KOPT-K1 (cell line): ENCODE results near the gene MLLT10.

ENCODE experiments used
- H3K27ac ChIP-seq: fragments of 200-600 bp; sonication (generic); 2 replicates; pipeline ENCODE4 v1.5.1; 2016; ENCODE audit warnings: antibody characterized with exemption, mild to moderate bottlenecking, low read depth, low read length; ENCODE audit not compliant: poor library complexity, severe bottlenecking
- H3K36me3 ChIP-seq: fragments of 200-600 bp; sonication (generic); 2 replicates; pipeline ENCODE4 v1.5.1; 2017; ENCODE audit warnings: antibody characterized with exemption, mild to moderate bottlenecking, low read length, moderate library complexity; ENCODE audit not compliant: insufficient read depth
- H3K9me3 ChIP-seq: fragments of 200-600 bp; sonication (generic); 2 replicates; pipeline ENCODE4 v1.5.1; 2017; ENCODE audit warnings: antibody characterized with exemption, low read length, mild to moderate bottlenecking; ENCODE audit not compliant: insufficient read depth, poor library complexity, severe bottlenecking

MLLT10 gene

DNA sequence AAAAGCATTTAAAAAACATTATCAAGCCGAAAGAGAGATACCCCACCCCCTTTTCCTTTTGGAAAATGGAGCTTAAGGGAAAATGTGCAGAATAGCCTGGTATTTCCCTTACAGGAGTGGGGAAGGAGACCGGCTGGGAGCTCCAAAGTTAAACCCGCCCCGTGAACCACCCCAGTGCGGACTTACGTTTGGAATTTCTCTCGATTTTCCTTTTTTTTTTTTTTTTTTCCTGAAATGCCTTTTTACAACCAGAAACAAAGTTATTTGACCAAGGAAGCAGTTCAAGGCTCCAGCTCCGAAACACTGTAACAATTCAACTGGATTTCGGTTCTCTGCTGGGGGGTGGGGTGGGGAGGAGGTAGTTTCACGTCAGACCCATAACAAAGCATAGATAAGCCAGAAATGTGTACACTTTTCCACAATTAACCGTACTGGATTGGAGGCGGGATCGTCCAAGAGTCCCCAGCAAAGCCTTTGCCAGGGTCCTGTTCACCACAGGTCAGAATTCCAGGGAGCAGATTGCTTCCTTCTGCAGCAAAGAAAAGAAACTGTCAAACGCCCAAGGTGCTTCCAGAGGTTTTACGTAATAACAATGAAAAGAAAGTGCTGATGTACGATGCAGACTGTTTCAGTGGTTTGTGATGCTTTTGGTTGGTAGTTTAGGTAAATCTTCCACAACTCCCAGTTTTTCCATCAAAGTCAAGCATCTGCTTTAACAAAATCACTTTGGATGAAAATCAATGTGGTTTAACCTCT is 15.2 kb upstream of the MLLT10 start:
- no peak overlapping the region for H3K27ac ChIP-seq
- no peaks in the 10 kb centered on the region for H3K36me3 ChIP-seq
- no peaks in the 10 kb centered on the region for H3K9me3 ChIP-seq

DNA sequence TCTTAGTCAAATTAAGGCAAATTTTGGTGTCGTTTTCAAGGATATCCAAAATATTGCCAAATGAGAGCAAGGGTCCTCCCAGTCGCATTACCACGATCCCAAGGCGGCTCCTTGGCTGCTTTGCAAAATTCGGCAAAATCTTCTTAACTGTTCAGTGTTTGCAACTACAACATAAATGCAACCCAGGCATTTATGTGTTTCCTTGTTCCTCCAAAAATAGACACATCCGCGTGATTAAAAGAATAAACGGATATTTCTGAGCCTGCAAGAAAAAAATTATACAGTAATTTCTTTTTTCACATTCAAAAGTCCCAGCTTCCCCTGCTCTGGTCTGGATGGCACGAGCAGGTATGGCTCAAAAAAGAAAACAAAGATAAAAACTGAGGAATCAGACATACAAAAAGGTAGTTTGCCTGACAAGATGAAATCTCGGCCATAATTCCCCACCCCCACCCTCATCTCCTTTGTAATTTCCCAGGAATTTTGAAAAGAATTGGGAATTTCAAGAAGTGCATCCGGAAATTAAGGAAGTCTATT is 14.6 kb upstream of the MLLT10 start:
- Histone ChIP-seq H3K9me3 (no peaks in the 10 kb centered on the region), H3K36me3 (no peaks in the 10 kb centered on the region), H3K27ac (no peak overlapping the region)

DNA sequence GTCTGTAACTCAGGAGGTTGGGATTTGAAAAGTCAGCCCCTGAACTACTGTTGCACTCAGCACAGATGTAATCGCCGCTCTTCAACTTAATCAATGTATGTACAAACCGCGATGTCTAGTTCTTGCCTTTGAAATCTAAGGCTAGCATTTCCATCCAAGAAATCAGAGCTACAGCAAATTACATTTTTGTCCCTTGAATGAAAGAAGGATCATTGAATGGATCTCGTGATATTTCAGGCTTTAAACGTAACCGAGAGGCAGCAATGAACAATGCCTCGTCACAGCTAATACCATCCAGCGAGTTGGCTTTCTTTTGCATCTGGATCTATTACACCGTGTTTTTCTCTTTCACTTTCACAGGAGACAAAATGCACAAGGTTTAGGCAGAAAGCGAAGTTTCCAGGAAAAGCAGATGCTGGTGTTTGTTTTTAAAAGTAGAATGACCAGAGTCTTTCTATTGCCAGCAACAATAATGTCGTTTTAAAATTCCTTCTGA is 14.0 kb upstream of the MLLT10 start:
- no peaks in the 10 kb centered on the region for H3K9me3 ChIP-seq
- H3K27ac ChIP-seq: no peak overlapping the region
- H3K36me3 ChIP-seq: no peaks in the 10 kb centered on the region

DNA sequence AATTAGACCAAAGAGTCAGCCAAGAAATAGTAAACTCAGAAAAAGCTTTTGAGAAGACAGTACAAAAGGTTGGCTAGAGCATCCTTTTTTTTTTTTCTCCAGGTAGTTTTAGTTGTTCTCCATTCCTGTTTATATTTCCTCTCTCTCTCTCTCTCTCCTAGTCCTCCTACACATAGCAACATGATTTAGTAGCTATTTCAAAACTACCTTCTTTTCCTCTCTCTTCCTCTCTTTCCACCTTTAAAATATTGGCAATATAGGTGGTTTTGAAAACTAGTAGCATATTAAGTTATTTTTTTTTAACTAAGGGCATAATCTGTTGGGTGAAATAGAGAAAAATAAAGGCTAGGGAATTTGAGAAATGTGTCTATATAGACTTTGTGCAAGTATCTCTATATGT is 13.5 kb upstream of the MLLT10 start:
- Histone ChIP-seq H3K27ac (no peak overlapping the region), H3K9me3 (no peaks in the 10 kb centered on the region), H3K36me3 (no peaks in the 10 kb centered on the region)

DNA sequence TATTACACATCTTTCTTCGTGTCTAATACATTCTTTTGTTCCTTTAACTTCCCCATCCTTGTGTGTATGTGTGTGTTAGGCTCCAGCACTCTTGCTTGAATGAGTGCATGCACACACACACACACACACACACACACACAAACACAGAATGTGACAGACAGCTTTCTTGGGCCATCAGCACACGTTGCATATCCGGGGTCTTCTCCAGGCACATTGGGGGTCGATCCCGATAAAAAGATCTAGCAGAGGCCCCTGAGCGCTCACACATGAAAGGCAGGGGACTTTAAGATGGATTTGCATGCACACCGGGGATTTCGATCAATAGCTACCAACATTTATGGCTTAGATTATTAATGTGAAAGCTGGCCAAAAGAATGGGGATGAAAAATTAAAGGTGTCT is 13.1 kb upstream of the MLLT10 start:
- Histone ChIP-seq H3K27ac (no peak overlapping the region), H3K36me3 (no peaks in the 10 kb centered on the region), H3K9me3 (no peaks in the 10 kb centered on the region)

DNA sequence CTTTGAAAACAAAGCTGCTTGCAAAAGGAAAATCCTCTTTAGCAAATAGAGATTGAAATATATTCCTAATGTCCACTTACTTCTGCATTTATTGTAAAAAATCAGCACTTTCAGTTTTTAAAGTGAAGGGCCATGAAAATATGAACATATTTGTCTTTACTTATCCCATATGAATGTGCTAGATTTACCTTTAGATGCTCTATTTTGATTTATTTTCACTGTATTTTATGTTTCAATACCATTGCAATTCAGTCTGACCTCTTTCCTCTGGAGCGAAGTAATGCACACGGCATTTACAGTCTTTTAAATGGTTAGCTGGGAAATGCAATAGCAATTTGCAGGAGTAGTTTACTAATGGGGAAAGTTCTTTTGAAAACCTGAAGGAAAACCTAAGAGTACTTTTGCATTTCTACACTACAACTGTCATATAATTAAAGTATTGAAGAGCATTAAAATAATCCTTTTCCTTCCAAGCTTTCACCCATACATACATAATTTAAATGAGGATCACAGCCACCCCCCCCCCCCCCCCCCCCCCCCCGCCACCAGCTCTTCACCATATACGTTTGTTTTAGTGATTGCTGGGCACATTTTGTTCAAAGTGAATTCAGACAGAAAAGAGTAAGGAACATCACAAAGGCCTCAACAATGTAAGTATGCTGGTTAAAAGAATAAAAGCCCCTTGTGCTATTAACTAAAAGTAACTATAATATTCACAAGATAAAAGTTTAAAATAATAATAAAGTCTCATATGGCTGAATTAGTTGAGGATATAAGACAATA is 12.1 kb upstream of the MLLT10 start:
- H3K36me3 ChIP-seq: no peaks in the 10 kb centered on the region
- no peaks in the 10 kb centered on the region for H3K9me3 ChIP-seq
- H3K27ac ChIP-seq: no peak overlapping the region

DNA sequence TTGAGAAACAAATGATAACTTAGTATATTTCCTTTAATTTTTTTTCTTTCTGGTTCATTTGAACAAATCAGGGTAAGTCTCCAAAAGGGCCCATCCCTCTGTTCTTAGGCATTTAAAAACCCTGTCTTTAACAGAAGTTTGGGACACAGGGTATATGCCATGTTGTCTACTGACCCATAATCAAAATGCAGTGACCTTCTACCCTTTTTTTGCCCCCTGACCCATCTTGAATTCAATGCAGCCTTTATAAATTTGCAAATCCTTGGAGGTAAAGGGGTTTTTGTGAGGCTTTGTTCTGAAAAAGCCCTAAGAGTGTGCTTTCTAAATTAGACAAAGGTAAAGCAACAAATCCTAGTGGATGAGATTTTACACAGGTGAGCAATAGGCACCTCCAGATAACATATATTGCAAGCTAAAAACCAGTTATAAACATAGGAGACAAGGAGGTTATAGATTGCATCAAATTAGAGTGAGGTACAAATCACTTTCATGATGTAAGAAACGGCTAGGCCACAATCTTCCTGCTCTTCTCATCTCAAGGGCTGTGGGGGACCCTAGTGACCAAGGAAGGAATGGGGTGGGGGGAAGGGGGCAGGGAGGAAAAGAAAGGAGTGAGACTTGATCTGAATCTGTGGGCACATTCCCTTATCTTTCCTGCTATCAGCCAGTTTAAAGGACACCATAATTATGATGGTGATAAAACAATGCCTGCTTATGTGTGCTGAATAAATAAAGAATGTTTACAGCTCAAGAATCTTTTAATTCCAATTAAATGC is 11.2 kb upstream of the MLLT10 start:
- no peaks in the 10 kb centered on the region for H3K36me3 ChIP-seq
- H3K27ac ChIP-seq: no peak overlapping the region
- no peaks in the 10 kb centered on the region for H3K9me3 ChIP-seq

DNA sequence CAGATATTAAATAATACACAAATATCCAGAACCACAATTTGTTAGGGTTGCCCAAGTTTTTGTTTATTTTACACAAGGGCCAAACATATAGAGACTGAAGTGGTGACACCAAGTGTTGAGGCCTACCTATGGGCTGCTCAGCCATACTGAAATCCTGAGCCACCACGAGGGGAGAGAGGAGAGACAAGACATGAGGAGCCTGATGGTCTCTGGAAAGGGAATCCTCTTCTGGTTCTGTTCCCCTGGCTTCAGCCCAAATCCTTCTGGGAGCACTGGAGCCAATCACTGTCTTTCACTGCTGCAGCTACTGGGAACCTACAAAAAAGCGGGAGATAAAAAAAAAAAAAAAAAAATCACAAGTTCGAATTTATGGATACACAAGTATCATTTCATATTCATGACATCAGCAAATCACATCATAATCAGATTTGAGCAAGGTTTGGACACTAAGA is 10.4 kb upstream of the MLLT10 start:
- H3K36me3 ChIP-seq: no peaks in the 10 kb centered on the region
- no peak overlapping the region for H3K27ac ChIP-seq
- H3K9me3 ChIP-seq: no peaks in the 10 kb centered on the region

DNA sequence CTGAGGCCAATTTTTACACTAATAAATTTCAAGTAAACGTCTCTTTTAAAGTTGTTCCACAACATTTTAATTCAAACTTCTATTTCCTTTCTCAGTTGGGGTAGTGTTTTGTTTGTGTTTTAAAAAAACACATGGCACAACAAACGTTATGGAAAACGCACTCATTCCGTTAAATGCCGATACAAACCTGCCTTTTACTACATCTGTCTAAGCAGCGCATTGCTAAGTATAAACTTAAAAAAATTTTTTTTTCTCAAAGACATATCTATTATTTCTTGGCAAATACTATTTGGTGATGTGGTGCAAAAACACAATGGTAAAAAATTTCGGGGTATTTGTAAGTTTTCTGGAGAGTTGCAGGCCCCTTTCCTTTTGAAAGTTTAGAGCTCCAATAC is 9.9 kb upstream of the MLLT10 start:
- Histone ChIP-seq H3K27ac (no peak overlapping the region), H3K36me3 (no peaks in the 10 kb centered on the region)

DNA sequence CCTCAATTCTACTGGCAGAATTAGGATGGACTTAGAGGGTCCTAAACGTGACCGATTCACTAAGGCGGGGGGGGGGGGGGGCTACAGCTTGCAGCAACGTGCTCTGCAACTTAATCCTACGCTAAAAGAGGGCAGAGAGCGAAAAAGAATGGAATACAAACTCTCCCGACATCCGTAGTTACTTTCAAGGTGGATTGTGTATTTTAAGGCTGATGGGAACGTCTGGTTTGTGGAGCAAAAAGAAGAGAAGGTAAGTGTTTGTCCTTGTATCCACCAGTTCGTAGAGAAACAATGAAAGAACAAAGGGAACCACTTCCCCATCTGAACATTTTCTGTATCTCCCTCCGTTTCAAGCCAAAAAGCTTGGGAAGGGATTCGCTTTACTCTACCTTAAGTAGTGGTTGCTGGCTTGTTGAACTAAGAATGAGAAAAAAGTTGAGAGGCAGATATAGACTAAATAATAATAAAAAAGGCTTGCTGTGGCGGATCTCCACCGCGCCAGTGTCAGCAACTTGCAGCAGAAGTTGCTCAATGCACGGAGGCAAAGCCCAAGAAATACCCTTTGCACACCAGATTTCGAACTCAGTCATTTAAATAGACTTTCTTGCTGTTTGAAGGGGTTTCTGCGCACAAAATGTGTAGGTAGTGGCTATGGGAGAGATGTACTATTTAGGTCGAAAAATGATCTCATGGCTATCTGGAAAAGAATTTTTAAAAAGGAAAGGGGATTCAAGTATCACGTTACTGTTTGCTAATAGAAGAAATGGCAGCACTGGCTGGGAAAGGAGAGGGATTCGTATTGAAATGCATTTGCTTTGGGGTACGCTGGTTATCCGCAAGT is 9.3 kb upstream of the MLLT10 start:
- peak overlapping the region; percentile 92 for H3K27ac ChIP-seq
- H3K36me3 ChIP-seq: no peaks in the 10 kb centered on the region

More for the DNA sequence above, 9.9 kb upstream of the MLLT10 start:
- H3K9me3 ChIP-seq: no peaks in the 10 kb centered on the region

DNA sequence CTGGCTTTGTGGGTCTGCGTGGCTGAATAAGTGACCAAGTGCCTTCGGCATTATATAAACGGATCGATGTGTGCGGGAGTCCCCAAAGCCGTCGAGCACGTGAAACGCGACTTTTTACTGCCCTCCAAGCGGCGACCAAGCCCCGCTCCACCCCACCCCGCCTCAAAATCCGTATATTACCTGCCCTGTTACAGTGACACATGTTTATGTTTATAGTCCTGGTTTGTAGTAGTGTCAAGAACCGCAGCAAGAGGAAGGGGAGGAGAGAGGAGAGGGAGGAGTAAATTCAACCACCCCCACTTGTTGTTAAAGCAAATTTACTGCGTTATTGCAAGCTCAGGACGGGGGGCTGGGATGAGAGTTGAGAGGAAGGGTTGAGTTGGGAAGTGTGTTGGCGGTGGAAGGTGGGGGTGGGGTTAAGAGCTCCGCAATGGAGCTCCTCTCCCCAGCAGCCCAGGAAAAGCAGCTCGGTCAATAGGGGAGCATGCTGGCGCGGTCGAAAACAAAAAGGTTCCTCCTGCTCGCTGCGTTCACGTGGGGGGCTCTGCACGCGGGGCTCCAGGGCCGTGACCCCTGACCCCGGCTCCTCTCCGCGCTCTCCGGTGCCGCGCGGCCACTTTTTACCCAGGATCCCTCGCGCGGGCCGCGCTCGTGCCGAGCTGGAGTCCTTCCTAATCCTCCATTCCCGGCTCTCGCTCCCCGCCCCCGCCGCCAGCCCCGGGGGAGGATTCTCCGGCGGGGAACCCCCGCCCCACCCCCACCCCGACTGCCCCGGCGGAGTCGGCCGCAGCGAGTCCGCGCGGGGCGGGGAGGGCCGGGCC is 8.5 kb upstream of the MLLT10 start, which contains the start of gene SKIDA1:
TSS of gene SKIDA1 (minus strand) at position 316 of the 821 bp plus-strand sequence. CDS start 7,860 bp downstream, outside the sequence.
- Histone ChIP-seq H3K36me3 (no peaks in the 10 kb centered on the region), H3K27ac (peak within 1 kb of the TSS; percentile 92), H3K9me3 (no peaks in the 10 kb centered on the region)

More for the DNA sequence above, 9.3 kb upstream of the MLLT10 start:
- no peaks in the 10 kb centered on the region for H3K9me3 ChIP-seq

DNA sequence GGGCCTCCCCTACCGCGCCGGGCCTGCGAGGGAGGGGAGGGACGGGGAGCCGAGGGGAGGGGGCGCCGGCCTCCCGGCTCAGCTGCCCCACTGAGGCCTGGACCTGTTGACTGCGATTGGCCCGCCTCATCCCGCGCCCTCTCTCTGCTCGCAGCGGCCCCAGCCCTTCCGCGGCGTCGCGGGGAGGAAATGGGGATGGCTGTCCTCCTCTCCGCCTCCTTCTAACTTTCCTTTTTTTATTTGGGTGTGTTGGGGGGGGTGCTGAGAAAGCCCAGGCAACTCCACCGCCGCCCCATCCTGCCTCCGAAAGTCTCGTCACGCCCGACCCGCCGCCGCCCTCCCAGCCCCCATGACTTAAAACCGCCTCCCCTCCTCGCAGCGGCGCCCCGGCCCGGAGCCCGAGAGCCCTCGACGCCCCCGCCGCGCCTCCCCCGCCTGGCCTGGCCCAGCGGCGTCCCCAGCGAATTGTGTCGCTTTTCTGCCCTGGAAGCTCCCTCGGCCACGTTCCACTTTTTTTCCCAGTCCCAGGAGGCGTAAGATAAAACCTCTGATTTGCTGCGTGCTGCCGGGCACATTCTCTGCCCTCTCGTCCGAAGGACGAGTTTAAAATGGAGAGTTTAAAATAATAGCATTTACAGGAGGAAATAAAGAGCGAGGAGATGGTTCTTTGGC is 7.7 kb upstream of the MLLT10 start:
- Histone ChIP-seq H3K27ac (peak overlapping the region; percentile 92), H3K36me3 (no peaks in the 10 kb centered on the region), H3K9me3 (no peaks in the 10 kb centered on the region)
